Activated T-helper 1 cell treated with anti-CD3 and anti-CD28 coated beads, Interleukin-12 subunit alpha, Interleukin-12 subunit beta, Interleukin-2, Interleukin-4 antibody, amounts not matched to agents 30 ng/mL and 10 ng/mL and 1 ng/mL, durations not matched to agents 14 hours and 24 hours and 36 hours (primary cell): ENCODE results near the gene IL24. TPM values are rescaled to one million over a fixed set of nuclear protein-coding genes. Genes with fewer than 3 reads are reported as not detected.

ENCODE experiments used
- total RNA-seq: library from RNA; stranded (reverse); gene quantifications from 2 replicates; pipeline ENCODE4 v1.2.3, GENCODE V29; 2022

Gene IL24
- total RNA-seq, 1 donor from 2014 or later, result 4.4 TPM

Other genes with a start within 250 kb of the IL24 start
- 117 and 120 TPM in 2 replicates for gene MAPKAPK2, start 212.5 kb upstream of the IL24 start, total RNA-seq
- not detected in 2 replicates for gene IL19, start 126.7 kb upstream of the IL24 start, total RNA-seq
- 4.4 and 5.0 TPM in 2 replicates for gene IL10, start 124.9 kb upstream of the IL24 start, total RNA-seq
- gene IL20, start 31.8 kb upstream of the IL24 start, total RNA-seq, result not detected in 2 replicates
- gene FCMR, start 24.5 kb downstream of the IL24 start, total RNA-seq, result 24.5 and 27.9 TPM in 2 replicates
- 0.07 TPM in 1 of 2 replicates, not detected in the other for gene PIGR, start 49.0 kb downstream of the IL24 start, total RNA-seq
- not detected in 2 replicates for gene FCAMR, start 73.0 kb downstream of the IL24 start, total RNA-seq
- not detected in 2 replicates for gene C1orf116, start 135.3 kb downstream of the IL24 start, total RNA-seq
- 8.4 and 8.7 TPM in 2 replicates for gene YOD1, start 153.8 kb downstream of the IL24 start, total RNA-seq
- gene PFKFB2, start 155.8 kb downstream of the IL24 start, total RNA-seq, result 2.9 and 4.4 TPM in 2 replicates
- 2.3 TPM in 2 replicates for gene C4BPB, start 191.4 kb downstream of the IL24 start, total RNA-seq
- not detected in 2 replicates for gene C4BPA, start 206.8 kb downstream of the IL24 start, total RNA-seq